Liver (tissue), 9 donors: ENCODE measurements around the gene PRPH. TPM values are rescaled to one million over a fixed set of nuclear protein-coding genes. Genes with fewer than 3 reads are reported as not detected.

ENCODE experiments used
- DNase-seq: peaks from one replicate; pipeline ENCODE4 v3.0.0-alpha.2; 2017; ENCODE audit warnings: low spot score
- H3K27ac ChIP-seq, 2 donors: one replicate each; pipeline ENCODE4 v1.7.0; 2013; ENCODE audit warnings: inconsistent platforms in 2 of 2, low read length in 2 of 2, control low read depth in 1 of 2, low read depth in 1 of 2, mild to moderate bottlenecking in 1 of 2
- H3K27me3 ChIP-seq, 4 donors: one replicate each; pipeline versions ENCODE4 v1.6.1 to v1.7.0; 2013; ENCODE audit warnings: low read length in 3 of 4, inconsistent platforms in 1 of 4, mild to moderate bottlenecking in 1 of 4, moderate library complexity in 1 of 4; ENCODE audit not compliant: control insufficient read depth in 4 of 4, insufficient read depth in 4 of 4
- H3K36me3 ChIP-seq, 4 donors: one replicate each; pipeline versions ENCODE4 v1.6.1 to v1.7.0; 2013; ENCODE audit warnings: low read length in 3 of 4, mild to moderate bottlenecking in 3 of 4, low read depth in 1 of 4, moderate library complexity in 1 of 4; ENCODE audit not compliant: control insufficient read depth in 4 of 4, insufficient read depth in 3 of 4
- H3K4me1 ChIP-seq, 4 donors: one replicate each; pipeline versions ENCODE4 v1.6.1 to v1.7.0; 2013; ENCODE audit warnings: low read length in 3 of 4, mild to moderate bottlenecking in 3 of 4, moderate library complexity in 1 of 4; ENCODE audit not compliant: control insufficient read depth in 4 of 4, insufficient read depth in 4 of 4
- H3K4me3 ChIP-seq, 3 donors: one replicate each; pipeline versions ENCODE4 v1.6.1 to v1.7.0; 2013; ENCODE audit warnings: low read length in 3 of 3, control low read depth in 1 of 3, low read depth in 1 of 3, mild to moderate bottlenecking in 1 of 3
- H3K9ac ChIP-seq, 2 donors: one replicate each; pipeline ENCODE4 v1.7.0; 2013; ENCODE audit warnings: low read length in 2 of 2, mild to moderate bottlenecking in 2 of 2, moderate library complexity in 2 of 2, control low read depth in 1 of 2, low read depth in 1 of 2
- H3K9me3 ChIP-seq, 4 donors: one replicate each; pipeline versions ENCODE4 v1.6.1 to v1.7.0; 2013; ENCODE audit warnings: low read length in 3 of 4; ENCODE audit not compliant: control insufficient read depth in 4 of 4
- ATF3 ChIP-seq: IDR thresholded peaks from 2 replicates; pipeline ENCODE4 v1.6.1; 2016; ENCODE audit warnings: antibody characterized with exemption
- CTCF ChIP-seq: fragments of 150-350 bp; IDR thresholded peaks from 2 replicates; pipeline ENCODE4 v1.5.1; 2017; ENCODE audit warnings: improper control_type of control experiment, low read depth, low read length; ENCODE audit not compliant: missing input control
- EGR1 ChIP-seq, 2 donors: IDR thresholded peaks; 2 replicates each; pipeline ENCODE4 v1.6.1; 2016 to 2018; ENCODE audit warnings: antibody characterized with exemption in 2 of 2, low read depth in 2 of 2
- FOXA1 ChIP-seq: IDR thresholded peaks from 2 replicates; pipeline ENCODE4 v1.6.1; 2016; ENCODE audit warnings: antibody characterized with exemption
- FOXA2 ChIP-seq: IDR thresholded peaks from 2 replicates; pipeline ENCODE4 v1.6.1; 2016; ENCODE audit warnings: antibody characterized with exemption
- GABPA ChIP-seq, 2 donors: IDR thresholded peaks in 1 of 2; conservative IDR thresholded peaks in 1 of 2; 2 replicates each; pipeline ENCODE4 v1.6.1; 2016; ENCODE audit warnings: antibody characterized with exemption in 2 of 2, mild to moderate bottlenecking in 1 of 2, moderate library complexity in 1 of 2
- HNF4A ChIP-seq, 2 donors: conservative IDR thresholded peaks; 2 replicates each; pipeline ENCODE4 v1.6.1; 2016; ENCODE audit warnings: antibody characterized with exemption in 2 of 2, mild to moderate bottlenecking in 2 of 2
- HNF4G ChIP-seq: IDR thresholded peaks from 2 replicates; pipeline ENCODE4 v1.6.1; 2016; ENCODE audit warnings: antibody characterized with exemption
- JUND ChIP-seq, 2 donors: IDR thresholded peaks; 2 replicates each; pipeline ENCODE4 v1.6.1; 2016; ENCODE audit warnings: antibody characterized with exemption in 2 of 2
- MAX ChIP-seq: IDR thresholded peaks from 2 replicates; pipeline ENCODE4 v1.6.1; 2016; ENCODE audit warnings: antibody characterized with exemption
- NR2F2 ChIP-seq: IDR thresholded peaks from 2 replicates; pipeline ENCODE4 v1.6.1; 2016; ENCODE audit warnings: antibody characterized with exemption
- RAD21 ChIP-seq, 2 donors: IDR thresholded peaks; 2 replicates each; pipeline ENCODE4 v1.6.1; 2016; ENCODE audit warnings: antibody characterized with exemption in 2 of 2, mild to moderate bottlenecking in 2 of 2
- REST ChIP-seq: IDR thresholded peaks from 2 replicates; pipeline ENCODE4 v1.6.1; 2016; ENCODE audit warnings: antibody characterized with exemption, mild to moderate bottlenecking
- RXRA ChIP-seq, 2 donors: IDR thresholded peaks; 2 replicates each; pipeline ENCODE4 v1.6.1; 2017 to 2018; ENCODE audit warnings: antibody characterized with exemption in 2 of 2, mild to moderate bottlenecking in 1 of 2
- SP1 ChIP-seq: IDR thresholded peaks from 2 replicates; pipeline ENCODE4 v1.6.1; 2018; ENCODE audit warnings: antibody characterized with exemption, mild to moderate bottlenecking
- TAF1 ChIP-seq: conservative IDR thresholded peaks from 2 replicates; pipeline ENCODE4 v1.6.1; 2016; ENCODE audit warnings: antibody characterized with exemption, mild to moderate bottlenecking
- YY1 ChIP-seq: IDR thresholded peaks from 2 replicates; pipeline ENCODE4 v1.6.1; 2016; ENCODE audit warnings: antibody characterized with exemption, mild to moderate bottlenecking
- ZBTB33 ChIP-seq: IDR thresholded peaks from 2 replicates; pipeline ENCODE4 v1.6.1; 2016; ENCODE audit warnings: antibody characterized with exemption
- WGBS: extraction: QIAGEN DNeasy Blood & Tissue Kit; methylation state at CpG from one replicate; pipeline ENCODE4 v1.1.7; 2013; 5-methylcytosine and 5-hydroxymethylcytosine counted together
- polyA plus RNA-seq, 2 donors: library from polyadenylated mRNA; stranded (reverse) in 1 of 2; unstranded in 1 of 2; fragments of 200-250 nt in 1 of 2; fragments of >200 nt in 1 of 2; fragmentation: Nextera tagmentation in 1 of 2; extraction: Ambion mirVana in 1 of 2; gene quantifications; one replicate each; pipeline versions ENCODE4 v1.2.1 to v1.2.3, GENCODE V29; 2013 to 2015
- total RNA-seq, 2 donors: library from RNA; depleted of rRNA; stranded (reverse); fragments of >200 nt; gene quantifications; one replicate each; pipeline ENCODE4 v1.2.3, GENCODE V29; 2014
- donor health status: healthy.
- donor health status: healthy.
- donor health status: healthy.
- donor health status: healthy.
- donor health status: healthy.

Gene PRPH
- total and polyA plus RNA-seq, 4 donors: 0.05 TPM; not detected in 3

- no peak overlapping the region for H3K9ac ChIP-seq
- no peak for TF ChIP-seq HNF4A (conservative IDR thresholded peaks at IDR 0.05)
- no peak for TF ChIP-seq YY1
- TF ChIP-seq TAF1: no peak
- TF ChIP-seq HNF4G: no peak
- TF ChIP-seq RAD21 (IDR thresholded peaks at IDR 0.05): no peak
- TF ChIP-seq ZBTB33: no peak
- TF ChIP-seq ATF3: no peak
- TF ChIP-seq RXRA (IDR thresholded peaks at IDR 0.05): no peak
- TF ChIP-seq MAX: no peak
- no peak for TF ChIP-seq SP1
- TF ChIP-seq FOXA1: no peak
- no peak for TF ChIP-seq FOXA2
- TF ChIP-seq REST: no peak
- TF ChIP-seq EGR1 (IDR thresholded peaks at IDR 0.05; ENCODE audit: low read depth in 2 of 2): no peak
- no peak for TF ChIP-seq JUND (IDR thresholded peaks at IDR 0.05)
- no peak for TF ChIP-seq GABPA (IDR thresholded peaks at IDR 0.05 in 1 of 2, conservative IDR thresholded peaks at IDR 0.05 in 1 of 2)
- no peak for TF ChIP-seq NR2F2
- H3K36me3 ChIP-seq: no peaks in the 10 kb centered on the region
- no peaks in the 10 kb centered on the region for H3K4me1 ChIP-seq
- no peaks in the 10 kb centered on the region for H3K9me3 ChIP-seq
- H3K27ac ChIP-seq: no peak overlapping the region
- no peak overlapping the region for H3K4me3 ChIP-seq
- H3K27me3 ChIP-seq: peaks cover 0 to 6% (median 0%) of the 10 kb centered on the region in 4 donors
- DNase-seq: no peak
- 90% methylated on average over 4 of the region's 4 CpGs for WGBS
Measured at GRCh38 chr12:49284672-49285071, 10.3 kb upstream of the PRPH start.

GRCh38 chr12:49287876-49288275, 7.1 kb upstream of the PRPH start:
- no peak overlapping the region for H3K4me3 ChIP-seq
- peaks cover 0 to 3% (median 0%) of the 10 kb centered on the region in 4 donors for H3K27me3 ChIP-seq
- WGBS: 43% methylated on average over 6 of the region's 6 CpGs
- H3K4me1 ChIP-seq: no peaks in the 10 kb centered on the region
- DNase-seq: no peak
- H3K27ac ChIP-seq: no peak overlapping the region
- H3K9me3 ChIP-seq: no peaks in the 10 kb centered on the region
- no peak for TF ChIP-seq SP1
- TF ChIP-seq GABPA (IDR thresholded peaks at IDR 0.05 in 1 of 2, conservative IDR thresholded peaks at IDR 0.05 in 1 of 2): no peak
- no peak for TF ChIP-seq CTCF
- TF ChIP-seq RAD21 (IDR thresholded peaks at IDR 0.05): no peak
- no peak for TF ChIP-seq TAF1
- no peak for TF ChIP-seq FOXA1
- TF ChIP-seq REST: no peak
- no peak for TF ChIP-seq JUND (IDR thresholded peaks at IDR 0.05)
- no peaks in the 10 kb centered on the region for H3K36me3 ChIP-seq
- H3K9ac ChIP-seq: no peak overlapping the region
